ENCODE data around the gene UBL3.

DNA sequence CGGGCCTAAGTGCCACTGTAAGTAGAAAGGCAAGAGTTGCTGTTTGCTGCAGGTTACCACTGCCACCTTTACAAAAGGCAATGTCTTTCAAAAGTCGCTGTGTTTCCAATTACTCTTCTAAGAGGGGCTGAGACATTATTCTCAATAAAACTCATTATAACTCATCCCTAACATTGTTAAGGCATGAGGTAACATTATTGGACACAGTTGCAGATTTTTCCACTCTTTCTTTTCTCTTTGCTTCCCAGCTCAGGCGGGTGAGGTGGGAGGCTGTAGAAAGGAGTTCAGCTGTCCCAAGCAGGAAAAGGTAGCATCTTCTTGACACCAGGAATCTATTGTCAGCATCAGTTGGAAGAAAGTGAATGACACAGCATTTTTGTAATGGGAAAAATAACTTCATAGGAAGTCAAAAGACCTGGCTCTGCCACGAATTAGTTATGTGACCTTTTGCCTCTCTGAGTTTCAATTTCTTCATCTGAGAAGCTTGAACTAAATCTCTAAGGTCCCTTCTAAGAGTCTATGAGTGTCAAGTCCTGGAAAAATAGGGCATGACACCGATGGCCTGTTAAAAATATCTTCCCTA is 2.1 kb upstream of the UBL3 start:
- no peak for TF ChIP-seq EZH2 (IDR thresholded peaks at IDR 0.05; ENCODE audit: low read depth)
- TF ChIP-seq, protein P1, sequence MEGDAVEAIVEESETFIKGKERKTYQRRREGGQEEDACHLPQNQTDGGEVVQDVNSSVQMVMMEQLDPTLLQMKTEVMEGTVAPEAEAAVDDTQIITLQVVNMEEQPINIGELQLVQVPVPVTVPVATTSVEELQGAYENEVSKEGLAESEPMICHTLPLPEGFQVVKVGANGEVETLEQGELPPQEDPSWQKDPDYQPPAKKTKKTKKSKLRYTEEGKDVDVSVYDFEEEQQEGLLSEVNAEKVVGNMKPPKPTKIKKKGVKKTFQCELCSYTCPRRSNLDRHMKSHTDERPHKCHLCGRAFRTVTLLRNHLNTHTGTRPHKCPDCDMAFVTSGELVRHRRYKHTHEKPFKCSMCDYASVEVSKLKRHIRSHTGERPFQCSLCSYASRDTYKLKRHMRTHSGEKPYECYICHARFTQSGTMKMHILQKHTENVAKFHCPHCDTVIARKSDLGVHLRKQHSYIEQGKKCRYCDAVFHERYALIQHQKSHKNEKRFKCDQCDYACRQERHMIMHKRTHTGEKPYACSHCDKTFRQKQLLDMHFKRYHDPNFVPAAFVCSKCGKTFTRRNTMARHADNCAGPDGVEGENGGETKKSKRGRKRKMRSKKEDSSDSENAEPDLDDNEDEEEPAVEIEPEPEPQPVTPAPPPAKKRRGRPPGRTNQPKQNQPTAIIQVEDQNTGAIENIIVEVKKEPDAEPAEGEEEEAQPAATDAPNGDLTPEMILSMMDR (conservative IDR thresholded peaks at IDR 0.05) = no peak

All from PC-9 (cell line).